Measurements from ENCODE around the gene MGLL.

GRCh38 chr3:127754411-127755304 is 67.7 kb downstream of the MGLL start:
- TF ChIP-seq CTCF (IDR thresholded peaks at IDR 0.05; ENCODE audit: low read depth, low read length, missing input control) (no peak), GABPA (IDR thresholded peaks at IDR 0.05 in 1 of 2, conservative IDR thresholded peaks at IDR 0.05 in 1 of 2) (no peak), RXRA (IDR thresholded peaks at IDR 0.05) (no peak), SP1 (IDR thresholded peaks at IDR 0.05) (no peak), FOXA2 (IDR thresholded peaks at IDR 0.05) (no peak), TAF1 (conservative IDR thresholded peaks at IDR 0.05) (no peak), REST (IDR thresholded peaks at IDR 0.05) (no peak)
